Kidney (tissue), 14 donors: ENCODE measurements around the gene PLD4. TPM values are rescaled to one million over a fixed set of nuclear protein-coding genes. Genes with fewer than 3 reads are reported as not detected.

Source experiments
- DNase-seq, 5 donors: peaks; one replicate each; pipeline ENCODE4 v3.0.0-alpha.2; 2013 to 2020
- FAIRE-seq: peaks from 2 replicates; lab custom pipeline; 2012; peaks lifted over from hg19 to GRCh38; lab: Jason Lieb, UNC
- H3K27ac ChIP-seq, 2 donors: one replicate each; pipeline ENCODE4 v1.7.0; 2013; ENCODE audit warnings: low read depth in 2 of 2, low read length in 2 of 2, inconsistent platforms in 1 of 2
- H3K27me3 ChIP-seq: one replicate; pipeline ENCODE4 v1.7.1; 2013; ENCODE audit warnings: low read length, inconsistent platforms; ENCODE audit not compliant: control insufficient read depth, insufficient read depth
- H3K36me3 ChIP-seq, 3 donors: one replicate each; pipeline versions ENCODE4 v1.7.0 to v1.7.1; 2013; ENCODE audit warnings: low read length in 3 of 3, control low read depth in 1 of 3, inconsistent platforms in 1 of 3; ENCODE audit not compliant: insufficient read depth in 3 of 3, control insufficient read depth in 2 of 3
- H3K4me1 ChIP-seq, 3 donors: one replicate each; pipeline versions ENCODE4 v1.7.0 to v1.7.1; 2013; ENCODE audit warnings: low read length in 3 of 3, inconsistent platforms in 1 of 3, low read depth in 1 of 3; ENCODE audit not compliant: control insufficient read depth in 2 of 3, insufficient read depth in 2 of 3
- H3K4me3 ChIP-seq, 3 donors: one replicate each; pipeline versions ENCODE4 v1.7.0 to v1.8.1; 2013; ENCODE audit warnings: low read length in 3 of 3, control low read depth in 1 of 3, inconsistent platforms in 1 of 3
- H3K9ac ChIP-seq, 3 donors: one replicate each; pipeline versions ENCODE4 v1.7.0 to v1.7.1; 2013; ENCODE audit warnings: low read length in 3 of 3, control low read depth in 1 of 3, inconsistent platforms in 1 of 3
- H3K9me3 ChIP-seq, 3 donors: one replicate each; pipeline versions ENCODE4 v1.7.0 to v1.7.1; 2013; ENCODE audit warnings: low read length in 3 of 3, control low read depth in 1 of 3, inconsistent platforms in 1 of 3; ENCODE audit not compliant: control insufficient read depth in 2 of 3, insufficient read depth in 1 of 3
- CTCF ChIP-seq: IDR thresholded peaks from 3 replicates; pipeline ENCODE4 v1.5.1; 2012; ENCODE audit warnings: mild to moderate bottlenecking, moderate library complexity, borderline replicate concordance; ENCODE audit not compliant: insufficient read depth; ENCODE audit errors: extremely low read depth
- intact Hi-C: fragments of 100-400 bp; cut with DNase I; formaldehyde crosslinking; loops from one replicate; pipeline ENCODE4 v1.11.1; 2022
- polyA plus RNA-seq: library from polyadenylated mRNA; stranded (reverse); fragments of 350-450 nt; fragmentation: Illumina TruSeq; extraction: RNeasy Lipid Tissue Mini Kit (QIAGEN cat#74804); gene quantifications from one replicate; pipeline ENCODE4 v1.2.3, GENCODE V29; 2014; ENCODE audit warnings: low read depth, low replicate concordance; ENCODE audit not compliant: insufficient read depth
- total RNA-seq: library from RNA; stranded (reverse); fragmentation: NEBNext Ultra II Directional; extraction: Animal tissue kit (Norgen Biotek cat#: 25700); gene quantifications from one replicate; pipeline ENCODE4 v1.2.1, GENCODE V29; 2021
- donor health status: control.
- donor health status: control.
- donor health status: control.
- donor health status: control.
- donor health status: control.
- donor health status: DM: yes; HTN: yes; CAD: no.
- donor health status: Normal renal cell carcinoma (clear cell type).

Gene PLD4
- total and polyA plus RNA-seq, 2 donors from 2014 or later, result 3.2 TPM; not detected in 1

GRCh38 chr14:104935955-104936354 lies 11.3 kb downstream of the PLD4 start:
- H3K4me3 ChIP-seq, result no peak overlapping the region
- DNase-seq (no peak), FAIRE-seq (no peak)
- intact Hi-C loops, result no loop called here
- H3K36me3 ChIP-seq, result no peaks in the 10 kb centered on the region
- H3K27ac ChIP-seq, result no peak overlapping the region
- peaks cover 0 to 2% (median 0%) of the 10 kb centered on the region in 3 donors for H3K4me1 ChIP-seq
- TF ChIP-seq CTCF, result no peak
- H3K9me3 ChIP-seq, result no peaks in the 10 kb centered on the region
- H3K27me3 ChIP-seq, result no peaks in the 10 kb centered on the region
- no peak overlapping the region for H3K9ac ChIP-seq

DNA sequence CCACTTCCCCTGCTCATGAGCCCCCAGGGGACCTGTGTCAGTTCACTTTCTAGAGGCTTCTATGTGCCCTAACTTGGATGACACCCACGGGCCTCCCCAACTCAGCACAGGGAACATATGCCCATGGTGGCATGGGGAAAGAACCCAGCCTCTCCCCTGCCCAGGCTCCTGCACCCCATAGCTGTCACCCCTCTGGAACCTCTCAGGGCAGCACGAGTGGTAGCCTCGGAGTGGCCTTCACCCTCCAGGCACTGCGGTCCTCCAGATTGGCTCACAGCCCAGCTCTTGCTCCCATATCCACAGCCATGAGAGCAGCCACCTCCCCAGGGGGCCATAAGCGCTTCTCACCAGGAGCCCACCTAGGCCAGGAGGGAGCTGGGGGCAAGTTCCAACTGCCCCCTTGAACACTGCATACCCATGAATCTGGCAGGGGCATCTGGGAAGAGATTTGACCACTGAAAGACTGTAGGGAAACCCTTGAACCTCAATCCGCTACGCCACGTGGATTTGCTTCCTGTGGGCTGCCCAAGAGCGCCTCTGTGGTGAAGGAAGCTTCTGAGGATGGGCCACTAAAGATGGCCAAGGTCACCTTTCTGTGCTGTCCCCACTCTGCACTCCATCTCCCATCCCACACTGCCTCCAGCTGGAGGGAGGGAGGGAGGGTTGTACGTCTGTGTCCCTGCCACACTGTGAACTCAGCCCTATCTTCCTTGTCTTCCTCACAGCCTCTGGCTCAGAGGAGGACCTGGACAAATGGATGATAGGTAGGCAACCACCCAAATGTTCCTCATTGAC lies 11.9 kb downstream of the PLD4 start:
- Histone ChIP-seq H3K36me3 (no peaks in the 10 kb centered on the region), H3K9ac (no peak overlapping the region), H3K4me1 (peaks cover 0 to 2% (median 0%) of the 10 kb centered on the region in 3 donors), H3K27me3 (no peaks in the 10 kb centered on the region), H3K27ac (no peak overlapping the region), H3K4me3 (no peak overlapping the region), H3K9me3 (no peaks in the 10 kb centered on the region)
- TF ChIP-seq CTCF, result no peak
- FAIRE-seq, result no peak
- DNase-seq, result no peak
- intact Hi-C loops, result no loop called here

DNA sequence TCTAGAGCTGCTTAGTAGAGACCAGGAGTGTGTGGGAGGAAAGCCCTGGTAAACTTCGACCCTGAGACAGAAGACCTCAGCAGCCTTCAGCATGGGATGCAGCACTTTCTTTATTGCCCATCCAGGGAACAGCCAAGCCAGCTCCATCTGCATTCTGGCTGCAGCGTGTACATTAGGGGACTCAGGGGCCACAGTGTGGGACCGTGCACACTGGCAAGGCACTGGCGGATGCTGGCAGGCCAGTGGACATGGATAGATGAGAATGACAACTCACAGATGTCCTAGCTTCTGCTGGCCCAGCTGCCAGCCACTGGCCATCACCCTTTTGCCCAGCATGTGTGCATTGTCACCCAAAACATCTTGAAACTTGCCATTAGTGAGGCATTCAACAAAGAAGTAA lies 12.5 kb downstream of the PLD4 start:
- intact Hi-C loops, result no loop called here
- DNase-seq, result no peak

More for the DNA sequence above, 12.5 kb downstream of the PLD4 start:
- H3K27me3 ChIP-seq, result no peaks in the 10 kb centered on the region
- no peaks in the 10 kb centered on the region for H3K9me3 ChIP-seq
- no peaks in the 10 kb centered on the region for H3K36me3 ChIP-seq
- no peak overlapping the region for H3K9ac ChIP-seq
- H3K27ac ChIP-seq, result no peak overlapping the region
- no peak for TF ChIP-seq CTCF
- no peak for FAIRE-seq
- peaks cover 0 to 2% (median 0%) of the 10 kb centered on the region in 3 donors for H3K4me1 ChIP-seq
- H3K4me3 ChIP-seq, result no peak overlapping the region
